NCI-H2171 treated with DMSO at 0.1 percent for 48 hours (cell line): ENCODE measurements around the gene SIRT2.
"Not testable (repeated sequence)": the region's sequence is repeated elsewhere in the genome, so short reads cannot be mapped to it uniquely, and the experiment has no call there.

ENCODE experiments used
- DNase-seq: peaks from one replicate; lab custom pipeline; 2025; lab: John Stamatoyannopoulos, UW

Gene SIRT2

GRCh38 chr19:38867171-38867780 lies 32.1 kb downstream of the SIRT2 start:
- no peak for DNase-seq

DNA sequence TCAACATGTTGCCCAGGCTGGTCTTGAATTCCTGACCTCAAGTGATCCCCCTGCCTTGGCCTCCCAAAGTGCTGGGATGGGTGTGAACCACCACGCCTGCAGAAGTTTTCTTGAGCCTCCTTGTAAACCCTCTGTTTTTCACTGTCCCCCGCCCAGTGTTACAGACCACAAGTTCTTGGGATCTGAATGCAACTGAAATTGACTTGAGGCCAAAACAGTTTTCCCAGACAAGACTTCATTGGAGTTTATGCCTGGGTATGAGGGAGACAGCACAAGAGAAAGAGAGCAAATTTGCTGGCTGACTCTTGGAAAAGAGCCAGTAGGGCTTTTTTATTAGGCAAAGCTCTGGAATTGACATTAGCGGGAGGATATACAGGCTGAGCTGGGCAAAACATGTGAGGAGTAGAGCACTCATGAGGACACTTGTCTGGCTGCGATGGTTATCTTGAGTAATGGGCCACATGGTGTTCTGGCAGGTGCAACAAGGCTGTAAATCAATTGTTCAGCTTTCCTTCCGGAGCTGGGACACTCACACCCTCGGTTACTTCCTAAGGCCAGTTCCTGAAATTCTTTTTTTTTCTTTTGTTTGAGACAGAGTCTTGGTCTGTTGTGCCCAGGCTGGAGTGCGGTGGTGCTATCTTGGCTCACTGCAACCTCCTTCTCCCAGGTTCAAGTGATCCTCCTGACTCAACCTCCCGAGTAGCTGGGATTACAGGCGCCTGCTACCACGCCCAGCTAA lies 36.9 kb downstream of the SIRT2 start:
- peak; percentile 67 for DNase-seq

- no peak for DNase-seq
Measured at GRCh38 chr19:38861368-38861767, 38.0 kb downstream of the SIRT2 start.

DNA sequence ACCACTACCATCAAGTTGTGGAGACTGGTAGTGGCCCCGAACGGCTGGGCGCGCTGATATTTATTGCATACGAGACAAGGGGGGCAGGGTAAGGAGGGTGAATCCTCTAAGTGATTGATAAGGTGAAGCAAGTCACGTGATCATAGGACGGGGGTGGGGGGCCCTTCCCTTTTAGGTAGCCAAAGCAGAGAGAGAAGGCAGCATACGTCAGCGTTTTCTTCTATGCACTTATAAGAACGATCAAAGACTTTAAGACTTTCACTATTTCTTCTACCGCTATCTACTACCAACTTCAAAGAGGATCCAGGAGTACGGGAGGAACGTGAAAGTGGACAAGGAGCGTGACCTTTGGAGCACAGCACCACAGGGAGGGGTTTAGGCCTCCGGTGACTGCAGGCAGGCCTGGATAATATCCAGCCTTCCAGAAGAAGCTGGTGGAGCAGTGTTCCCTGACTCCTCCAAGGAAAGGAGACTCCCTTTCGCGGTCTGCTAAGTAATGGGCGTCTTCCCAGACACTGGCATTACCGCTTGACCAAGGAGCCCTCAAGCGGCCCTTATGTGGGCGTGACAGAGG lies 39.7 kb downstream of the SIRT2 start:
- not testable (repeated sequence) for DNase-seq

DNA sequence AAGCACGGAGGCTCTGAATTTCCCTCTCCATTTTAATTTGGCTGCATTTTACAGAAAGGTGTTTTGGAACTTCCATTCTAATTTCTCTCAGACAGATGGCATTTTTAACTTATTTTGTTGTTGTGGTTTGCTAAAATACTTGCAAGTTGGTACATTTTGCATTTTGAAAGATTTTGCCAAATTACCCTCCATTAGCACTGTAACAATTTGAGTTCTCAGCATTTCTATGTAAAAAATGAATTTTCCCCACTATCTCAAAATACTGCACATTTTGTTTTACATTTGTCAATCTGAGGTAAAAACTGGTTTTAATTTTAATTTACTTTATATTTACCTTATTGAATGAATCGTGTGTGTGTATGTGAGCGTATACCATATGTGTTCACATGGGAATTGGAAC lies 42.6 kb downstream of the SIRT2 start:
- DNase-seq, result no peak

- DNase-seq, result not testable (repeated sequence)
Measured at GRCh38 chr19:38855751-38856150, 43.7 kb downstream of the SIRT2 start.

GRCh38 chr19:38854961-38855360 lies 44.5 kb downstream of the SIRT2 start:
- not testable (repeated sequence) for DNase-seq

- DNase-seq, result no peak
Measured at GRCh38 chr19:38853214-38853613, 46.2 kb downstream of the SIRT2 start.

- no peak for DNase-seq
Measured at GRCh38 chr19:38852231-38853044, 47.0 kb downstream of the SIRT2 start.

DNA sequence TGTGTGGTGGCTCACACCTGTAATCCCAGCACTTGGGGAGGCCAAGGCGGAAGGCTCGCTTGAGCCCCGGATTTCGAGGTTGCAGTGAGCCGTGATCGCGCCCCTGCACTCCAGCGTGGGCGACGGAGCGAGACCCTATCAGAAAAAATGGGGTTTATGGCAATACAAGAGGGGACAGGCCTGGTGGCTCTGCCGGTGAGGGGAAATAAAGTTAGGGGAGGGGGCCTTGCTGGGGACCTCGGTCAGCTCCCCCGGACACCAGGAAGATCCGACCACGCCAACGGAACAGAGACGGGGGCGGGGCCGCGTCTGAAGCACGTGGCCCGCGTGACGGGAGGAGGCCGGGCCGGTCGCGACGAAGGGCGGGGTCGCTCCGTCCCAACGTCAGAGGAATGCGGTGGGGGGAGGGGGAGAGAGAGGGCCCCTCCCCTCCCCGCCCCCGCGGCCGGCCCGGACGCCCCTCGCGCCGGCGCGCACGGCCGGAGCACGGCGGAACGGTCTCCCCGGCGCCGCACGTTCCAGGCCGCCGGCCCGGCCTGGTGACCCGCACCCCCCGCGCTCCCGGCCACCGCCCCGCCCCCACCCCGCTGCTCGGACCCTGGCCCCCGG lies 47.7 kb downstream of the SIRT2 start:
- peak; percentile 73 for DNase-seq

GRCh38 chr19:38850976-38851621 lies 48.3 kb downstream of the SIRT2 start:
- DNase-seq, result peak; percentile 42

DNA sequence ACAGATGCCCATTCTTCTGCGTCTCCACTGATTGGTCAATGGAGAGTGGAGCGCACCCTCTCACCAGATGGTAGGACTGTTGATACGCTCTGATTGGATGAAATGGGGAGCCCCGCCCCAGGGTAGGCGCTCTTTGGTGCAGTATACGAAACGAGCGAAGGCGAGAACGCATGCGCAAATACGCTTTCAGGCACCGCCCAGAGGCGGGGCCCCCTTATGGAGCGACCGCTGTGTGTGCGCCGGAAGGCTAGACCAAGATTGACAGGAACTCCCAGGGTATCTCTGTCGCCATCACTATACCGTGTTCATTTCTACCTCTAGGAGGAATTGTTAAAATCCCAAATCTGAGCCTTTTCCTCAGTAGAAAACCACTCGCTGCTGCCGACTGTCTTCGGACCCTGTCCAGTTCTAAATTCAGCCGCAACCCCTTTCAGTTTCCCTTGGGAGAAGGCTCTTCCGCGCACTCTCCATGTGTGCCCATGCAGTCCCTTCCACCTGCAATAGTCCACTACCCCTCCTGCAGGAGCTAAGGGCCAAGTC lies 48.9 kb downstream of the SIRT2 start:
- DNase-seq, result no peak

GRCh38 chr19:38849860-38850435 lies 49.5 kb downstream of the SIRT2 start, which contains the start of gene HNRNPL:
Gene HNRNPL, minus strand, starts transcription at chr19:38849986. Its CDS starts 20 bp downstream, at chr19:38849966.
- peak; percentile 100 for DNase-seq

DNA sequence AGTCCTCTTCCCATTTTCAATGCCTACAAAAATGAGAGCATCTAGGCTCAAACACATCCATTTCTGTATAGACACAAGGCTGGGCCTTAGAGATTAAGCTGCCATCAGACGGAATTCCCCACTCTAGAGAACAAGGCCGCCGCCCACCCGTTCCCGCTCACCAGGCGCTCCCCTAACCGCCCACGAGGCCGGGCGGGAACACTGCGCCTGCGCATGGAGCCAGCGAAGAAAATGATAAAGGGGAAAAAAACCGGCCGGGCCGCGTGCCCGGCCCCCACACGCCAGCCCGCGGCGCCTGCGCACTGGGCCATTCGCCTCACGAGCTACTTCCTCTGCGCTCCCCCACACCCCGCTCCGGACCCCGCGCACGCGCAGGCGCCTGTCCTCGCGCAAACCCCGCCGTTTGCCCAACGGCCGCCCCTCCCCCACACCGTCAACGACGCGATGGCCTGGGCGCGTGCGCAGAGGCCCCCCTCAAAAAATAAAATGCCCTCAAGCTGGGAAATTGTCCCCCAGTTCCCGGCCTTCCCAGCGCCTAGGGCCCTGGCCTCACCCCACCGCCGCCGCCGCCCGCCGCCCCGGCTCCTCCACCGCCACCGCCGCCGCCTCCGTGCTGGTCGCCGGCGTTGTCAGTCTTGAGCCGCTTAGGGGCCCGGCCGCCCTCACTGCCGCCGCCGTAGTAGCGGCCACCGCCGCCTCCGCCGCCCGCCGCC lies 50.1 kb downstream of the SIRT2 start:
- peak; percentile 94 for DNase-seq

- DNase-seq, result no peak
Measured at GRCh38 chr19:38848299-38849146, 50.9 kb downstream of the SIRT2 start.

DNA sequence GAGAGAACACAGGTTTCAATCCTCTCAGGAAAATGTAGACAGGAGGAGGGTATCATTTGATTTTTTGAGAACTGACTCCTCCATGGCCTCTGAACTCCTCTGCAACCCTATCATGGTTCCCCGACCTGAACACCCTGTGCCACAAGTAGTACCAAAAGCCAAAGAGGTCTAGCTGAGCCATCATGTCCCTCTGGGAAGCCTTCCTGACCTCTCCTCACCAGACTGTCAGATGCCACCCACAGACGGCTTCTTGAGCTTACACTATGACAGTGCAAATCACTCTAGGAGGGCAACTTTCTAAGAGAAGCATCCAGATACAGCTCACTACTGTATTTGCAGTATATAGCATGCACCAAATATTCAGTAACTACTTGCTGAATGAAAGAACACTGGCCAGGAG lies 53.3 kb downstream of the SIRT2 start:
- no peak for DNase-seq

DNA sequence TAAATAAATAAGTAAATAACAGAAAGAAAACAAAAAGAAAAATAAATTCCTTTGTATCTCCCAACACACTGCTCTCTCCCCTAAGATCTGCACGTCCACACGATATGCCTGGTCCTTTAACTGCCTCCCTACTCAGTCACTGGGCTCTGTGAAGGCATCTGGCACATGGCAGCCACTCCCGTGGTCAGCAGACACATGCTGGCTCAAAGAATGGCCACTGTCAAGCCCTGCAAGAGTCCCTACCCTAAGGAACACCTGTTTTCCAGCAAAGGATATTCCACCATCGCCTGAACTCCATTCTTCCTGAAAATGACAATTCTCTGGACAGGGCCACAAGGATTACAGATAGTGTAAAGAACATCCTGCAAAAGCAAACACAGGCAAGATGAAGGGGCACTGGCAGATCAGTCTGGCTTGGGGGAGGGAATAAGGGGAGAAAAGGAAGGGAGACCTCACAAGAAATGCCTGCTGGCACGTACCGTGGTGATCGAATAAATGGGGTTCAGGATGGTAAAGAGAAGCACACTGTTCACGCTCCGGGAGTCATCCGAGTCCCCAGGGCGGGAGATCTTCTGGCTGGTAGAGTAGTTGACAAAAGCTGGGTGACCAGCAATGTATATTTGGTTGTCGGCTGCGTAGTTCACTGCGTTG lies 53.9 kb downstream of the SIRT2 start:
- DNase-seq, result no peak

- DNase-seq, result no peak
Measured at GRCh38 chr19:38844093-38844686, 55.2 kb downstream of the SIRT2 start.
